GM21529 (cell line): Measurements from ENCODE around the gene RPL14.
"Not testable (repeated sequence)": the region's sequence is repeated elsewhere in the genome, so short reads cannot be mapped to it uniquely, and the experiment has no call there.

Experiments
- ATAC-seq: cut with Tn5 transposase; IDR thresholded peaks from one replicate; pipeline ENCODE4 v1.9.1; 2021; ENCODE audit not compliant: unreplicated experiment

Gene RPL14

GRCh38 chr3:40456940-40457823 lies at the start of gene RPL14:
TSS of gene RPL14 (plus strand) at chr3:40457339. CDS start at chr3:40457472, 133 bp downstream.
- peak; percentile 63 for ATAC-seq

GRCh38 chr3:40407611-40408010 lies 49.5 kb upstream of the RPL14 start:
- ATAC-seq, result no peak

- ATAC-seq, result no peak
Observed at GRCh38 chr3:40414270-40414669, 42.9 kb upstream of the RPL14 start.

GRCh38 chr3:40417845-40418543 lies 39.1 kb upstream of the RPL14 start:
- ATAC-seq, result no peak

- ATAC-seq, result no peak
Observed at GRCh38 chr3:40422861-40423260, 34.3 kb upstream of the RPL14 start.

GRCh38 chr3:40427045-40427669 lies 30.0 kb upstream of the RPL14 start:
- ATAC-seq, result no peak

GRCh38 chr3:40432793-40433192 lies 24.3 kb upstream of the RPL14 start:
- no peak for ATAC-seq

- no peak for ATAC-seq
Observed at GRCh38 chr3:40437889-40438288, 19.2 kb upstream of the RPL14 start.

GRCh38 chr3:40445062-40445461 lies 12.1 kb upstream of the RPL14 start:
- no peak for ATAC-seq

GRCh38 chr3:40445880-40446279 lies 11.3 kb upstream of the RPL14 start:
- no peak for ATAC-seq

GRCh38 chr3:40450438-40450837 lies 6.7 kb upstream of the RPL14 start:
- ATAC-seq, result no peak

- ATAC-seq, result no peak
Observed at GRCh38 chr3:40451551-40451950, 5.6 kb upstream of the RPL14 start.

- ATAC-seq, result no peak
Observed at GRCh38 chr3:40452057-40452456, 5.1 kb upstream of the RPL14 start.

- no peak for ATAC-seq
Observed at GRCh38 chr3:40452562-40452875, 4.6 kb upstream of the RPL14 start.

- peak; percentile 94 for ATAC-seq
Observed at GRCh38 chr3:40452876-40453730, 4.0 kb upstream of the RPL14 start.

- no peak for ATAC-seq
Observed at GRCh38 chr3:40453933-40454332, 3.2 kb upstream of the RPL14 start.

- no peak for ATAC-seq
Observed at GRCh38 chr3:40455328-40455727, 1.8 kb upstream of the RPL14 start.

GRCh38 chr3:40456279-40456939 lies 730 bp upstream of the RPL14 start:
- no peak for ATAC-seq

GRCh38 chr3:40458473-40458872 lies 1.3 kb downstream of the RPL14 start:
- ATAC-seq, result no peak

GRCh38 chr3:40460481-40460880 lies 3.3 kb downstream of the RPL14 start:
- ATAC-seq, result not testable (repeated sequence)
